Sigmoid colon (tissue), 4 donors: ENCODE results near the gene PIK3C2G.

Experiments
- EP300 ChIP-seq, 4 donors: sonication (generic); formaldehyde crosslinking; IDR thresholded peaks; one replicate each; pipeline ENCODE4 v1.6.1; 2017; ENCODE audit warnings: antibody characterized with exemption in 4 of 4
- POLR2A ChIP-seq, 2 donors: fragments of 450-650 bp; IDR thresholded peaks; one replicate each; pipeline ENCODE4 v1.6.1; 2016; ENCODE audit warnings: antibody characterized with exemption in 2 of 2, mild to moderate bottlenecking in 2 of 2, moderate library complexity in 2 of 2
- POLR2AphosphoS5 ChIP-seq, 4 donors: sonication (generic); formaldehyde crosslinking; IDR thresholded peaks; one replicate each; pipeline ENCODE4 v1.6.1; 2017; ENCODE audit warnings: antibody characterized with exemption in 4 of 4
- TF ChIP-seq, protein P1 (sequence below), 4 experiments: fragments of 450-650 bp in 3 of 4; fragments of 200-600 bp in 1 of 4; IDR thresholded peaks; one replicate each; pipeline ENCODE4 v1.5.1; 2016 to 2019; ENCODE audit warnings: antibody characterized with exemption in 4 of 4, mild to moderate bottlenecking in 3 of 4, moderate library complexity in 2 of 4

DNA sequence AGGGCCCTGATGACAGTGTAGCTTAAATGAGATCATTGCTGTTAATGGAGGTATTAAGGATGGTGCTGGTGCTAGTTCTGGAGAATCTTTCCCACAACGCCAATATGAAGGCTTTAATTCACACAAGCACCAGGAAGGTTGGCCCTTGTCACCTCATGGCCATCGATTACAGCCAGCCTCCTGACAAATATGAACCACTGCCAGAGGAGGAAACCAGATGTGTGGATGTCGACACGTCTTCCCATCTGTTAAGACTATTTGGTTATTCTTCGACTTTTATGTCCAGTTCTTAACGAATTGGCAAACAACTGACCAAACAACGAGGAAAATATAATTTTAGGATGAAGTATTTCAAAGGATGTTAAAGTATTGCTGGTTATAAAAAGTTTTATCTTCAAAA lies 79.5 kb downstream of the PIK3C2G start:
- TF ChIP-seq, protein P1, sequence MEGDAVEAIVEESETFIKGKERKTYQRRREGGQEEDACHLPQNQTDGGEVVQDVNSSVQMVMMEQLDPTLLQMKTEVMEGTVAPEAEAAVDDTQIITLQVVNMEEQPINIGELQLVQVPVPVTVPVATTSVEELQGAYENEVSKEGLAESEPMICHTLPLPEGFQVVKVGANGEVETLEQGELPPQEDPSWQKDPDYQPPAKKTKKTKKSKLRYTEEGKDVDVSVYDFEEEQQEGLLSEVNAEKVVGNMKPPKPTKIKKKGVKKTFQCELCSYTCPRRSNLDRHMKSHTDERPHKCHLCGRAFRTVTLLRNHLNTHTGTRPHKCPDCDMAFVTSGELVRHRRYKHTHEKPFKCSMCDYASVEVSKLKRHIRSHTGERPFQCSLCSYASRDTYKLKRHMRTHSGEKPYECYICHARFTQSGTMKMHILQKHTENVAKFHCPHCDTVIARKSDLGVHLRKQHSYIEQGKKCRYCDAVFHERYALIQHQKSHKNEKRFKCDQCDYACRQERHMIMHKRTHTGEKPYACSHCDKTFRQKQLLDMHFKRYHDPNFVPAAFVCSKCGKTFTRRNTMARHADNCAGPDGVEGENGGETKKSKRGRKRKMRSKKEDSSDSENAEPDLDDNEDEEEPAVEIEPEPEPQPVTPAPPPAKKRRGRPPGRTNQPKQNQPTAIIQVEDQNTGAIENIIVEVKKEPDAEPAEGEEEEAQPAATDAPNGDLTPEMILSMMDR (IDR thresholded peaks at IDR 0.05), result no peak
- TF ChIP-seq EP300 (IDR thresholded peaks at IDR 0.05) (no peak), POLR2A (IDR thresholded peaks at IDR 0.05) (no peak), POLR2AphosphoS5 (IDR thresholded peaks at IDR 0.05) (no peak)
